Measurements from ENCODE around the gene SATL1.
"Not testable (repeated sequence)": the region's sequence is repeated elsewhere in the genome, so short reads cannot be mapped to it uniquely, and the experiment has no call there.

SATL1 gene

GRCh38 chrX:85243761-85244449 is at the start of gene SATL1, which contains the start of gene ZNF711:
Gene SATL1 (minus strand): TSS chrX:85243779. CDS start chrX:85108968, 134,811 bp downstream.
Gene ZNF711 (plus strand): TSS chrX:85243991. CDS start chrX:85247573, 3,582 bp downstream.
- peak; percentile 72 for DNase-seq

- DNase-seq: no peak
These were observed 45.6 kb upstream of the SATL1 start for GRCh38 chrX:85288992-85289723.

- not testable (repeated sequence) for DNase-seq
These were observed 41.7 kb upstream of the SATL1 start for GRCh38 chrX:85285286-85285685.

- peak; percentile 48 for DNase-seq
These were observed 1.1 kb upstream of the SATL1 start for GRCh38 chrX:85244450-85245211.

GRCh38 chrX:85243155-85243554 is 424 bp downstream of the SATL1 start:
- DNase-seq: no peak

GRCh38 chrX:85223359-85223758 is 20.2 kb downstream of the SATL1 start:
- DNase-seq: no peak

- no peak for DNase-seq
These were observed 22.2 kb downstream of the SATL1 start for GRCh38 chrX:85221361-85221760.

GRCh38 chrX:85215946-85216345 is 27.6 kb downstream of the SATL1 start:
- no peak for DNase-seq

- DNase-seq: no peak
These were observed 29.6 kb downstream of the SATL1 start for GRCh38 chrX:85213792-85214530.

GRCh38 chrX:85203461-85203970 is 40.1 kb downstream of the SATL1 start:
- no peak for DNase-seq

- no peak for DNase-seq
These were observed 47.3 kb downstream of the SATL1 start for GRCh38 chrX:85196319-85196718.

- no peak for DNase-seq
These were observed 83.9 kb downstream of the SATL1 start for GRCh38 chrX:85159644-85160043.

GRCh38 chrX:85140964-85141363 is 102.6 kb downstream of the SATL1 start:
- DNase-seq: no peak

- DNase-seq: no peak
These were observed 104.2 kb downstream of the SATL1 start for GRCh38 chrX:85139422-85139821.

GRCh38 chrX:85136409-85136808 is 107.2 kb downstream of the SATL1 start:
- DNase-seq: no peak

- no peak for DNase-seq
These were observed 128.3 kb downstream of the SATL1 start for GRCh38 chrX:85115252-85115651.

- DNase-seq: no peak
These were observed 128.8 kb downstream of the SATL1 start for GRCh38 chrX:85114776-85115175.

- no peak for DNase-seq
These were observed 129.4 kb downstream of the SATL1 start for GRCh38 chrX:85114171-85114570.

- DNase-seq: no peak
These were observed 129.8 kb downstream of the SATL1 start for GRCh38 chrX:85113746-85114145.

- no peak for DNase-seq
These were observed 131.3 kb downstream of the SATL1 start for GRCh38 chrX:85112293-85112692.

GRCh38 chrX:85111347-85111746 is 132.2 kb downstream of the SATL1 start:
- no peak for DNase-seq

- no peak for DNase-seq
These were observed 134.3 kb downstream of the SATL1 start for GRCh38 chrX:85109235-85109634.

GRCh38 chrX:85108165-85108564 is 135.4 kb downstream of the SATL1 start:
- no peak for DNase-seq

All from NCI-H1694 (cell line).